Esophagus muscularis mucosa (tissue), 4 donors: ENCODE measurements around the gene ADCY10.

Experiments used
- CTCF ChIP-seq, 3 experiments: fragments of 200-600 bp in 2 of 3; fragments of 450-650 bp in 1 of 3; sonication (generic) in 2 of 3; IDR thresholded peaks; one replicate each; pipeline ENCODE4 v1.5.1; 2017 to 2019; ENCODE audit warnings: antibody characterized with exemption in 3 of 3, mild to moderate bottlenecking in 2 of 3, moderate library complexity in 1 of 3
- EP300 ChIP-seq: sonication (generic); formaldehyde crosslinking; IDR thresholded peaks from one replicate; pipeline ENCODE4 v1.6.1; 2017; ENCODE audit warnings: antibody characterized with exemption
- POLR2AphosphoS5 ChIP-seq, 2 donors: sonication (generic); formaldehyde crosslinking; IDR thresholded peaks; one replicate each; pipeline ENCODE4 v1.6.1; 2017; ENCODE audit warnings: antibody characterized with exemption in 2 of 2

GRCh38 chr1:167880580-167881021, 33.3 kb downstream of the ADCY10 start:
- TF ChIP-seq CTCF (IDR thresholded peaks at IDR 0.05) (no peak), EP300 (no peak), POLR2AphosphoS5 (IDR thresholded peaks at IDR 0.05) (no peak)
